ENCODE measurements around the gene TENM3.

DNA sequence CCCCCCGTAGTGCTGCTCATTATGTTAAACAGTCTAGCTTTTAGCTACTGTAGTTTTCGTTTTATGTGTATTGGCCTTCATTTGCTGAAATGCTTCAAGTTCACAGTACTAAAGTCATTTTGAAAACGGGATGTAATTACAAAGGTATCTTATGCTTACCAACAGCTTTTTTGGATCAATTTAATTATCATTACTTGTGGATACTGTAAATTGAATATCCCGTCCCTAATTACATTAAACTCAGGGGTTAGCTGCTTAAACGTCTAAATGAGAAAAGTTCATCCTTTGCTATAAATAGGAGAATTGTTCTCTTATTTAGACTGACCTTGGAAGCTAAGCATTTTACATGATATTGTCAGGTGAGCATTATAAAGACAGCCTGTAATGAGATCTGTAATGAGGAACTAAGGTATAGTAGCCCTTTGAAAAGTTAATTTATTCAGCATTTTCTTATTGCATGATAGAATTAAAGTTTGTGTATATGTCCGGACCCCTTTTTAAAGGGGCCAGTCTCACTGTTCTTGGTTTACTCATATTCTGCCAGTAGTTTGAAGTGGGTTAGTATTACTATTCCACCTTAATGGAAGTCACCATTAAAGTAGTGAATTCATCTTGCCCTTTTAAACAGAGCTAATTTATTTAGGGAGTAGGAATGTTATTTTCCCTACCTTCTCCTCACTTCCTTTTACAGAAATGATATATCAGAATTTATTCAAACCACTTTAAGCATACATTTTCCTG lies 252.6 kb downstream of the TENM3 start:
- TF ChIP-seq POLR2AphosphoS5 (IDR thresholded peaks at IDR 0.05) = no peak
- TF ChIP-seq, protein P1, sequence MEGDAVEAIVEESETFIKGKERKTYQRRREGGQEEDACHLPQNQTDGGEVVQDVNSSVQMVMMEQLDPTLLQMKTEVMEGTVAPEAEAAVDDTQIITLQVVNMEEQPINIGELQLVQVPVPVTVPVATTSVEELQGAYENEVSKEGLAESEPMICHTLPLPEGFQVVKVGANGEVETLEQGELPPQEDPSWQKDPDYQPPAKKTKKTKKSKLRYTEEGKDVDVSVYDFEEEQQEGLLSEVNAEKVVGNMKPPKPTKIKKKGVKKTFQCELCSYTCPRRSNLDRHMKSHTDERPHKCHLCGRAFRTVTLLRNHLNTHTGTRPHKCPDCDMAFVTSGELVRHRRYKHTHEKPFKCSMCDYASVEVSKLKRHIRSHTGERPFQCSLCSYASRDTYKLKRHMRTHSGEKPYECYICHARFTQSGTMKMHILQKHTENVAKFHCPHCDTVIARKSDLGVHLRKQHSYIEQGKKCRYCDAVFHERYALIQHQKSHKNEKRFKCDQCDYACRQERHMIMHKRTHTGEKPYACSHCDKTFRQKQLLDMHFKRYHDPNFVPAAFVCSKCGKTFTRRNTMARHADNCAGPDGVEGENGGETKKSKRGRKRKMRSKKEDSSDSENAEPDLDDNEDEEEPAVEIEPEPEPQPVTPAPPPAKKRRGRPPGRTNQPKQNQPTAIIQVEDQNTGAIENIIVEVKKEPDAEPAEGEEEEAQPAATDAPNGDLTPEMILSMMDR (IDR thresholded peaks at IDR 0.05) = no peak
- TF ChIP-seq POLR2A (IDR thresholded peaks at IDR 0.05) = no peak
- no peak for TF ChIP-seq EP300 (IDR thresholded peaks at IDR 0.05; ENCODE audit: low read depth)
